ENCODE measurements around the gene NIF3L1.
A peak's percentile ranks its signal among the peaks of the same experiment; 100 is the strongest.

NIF3L1 gene

DNA sequence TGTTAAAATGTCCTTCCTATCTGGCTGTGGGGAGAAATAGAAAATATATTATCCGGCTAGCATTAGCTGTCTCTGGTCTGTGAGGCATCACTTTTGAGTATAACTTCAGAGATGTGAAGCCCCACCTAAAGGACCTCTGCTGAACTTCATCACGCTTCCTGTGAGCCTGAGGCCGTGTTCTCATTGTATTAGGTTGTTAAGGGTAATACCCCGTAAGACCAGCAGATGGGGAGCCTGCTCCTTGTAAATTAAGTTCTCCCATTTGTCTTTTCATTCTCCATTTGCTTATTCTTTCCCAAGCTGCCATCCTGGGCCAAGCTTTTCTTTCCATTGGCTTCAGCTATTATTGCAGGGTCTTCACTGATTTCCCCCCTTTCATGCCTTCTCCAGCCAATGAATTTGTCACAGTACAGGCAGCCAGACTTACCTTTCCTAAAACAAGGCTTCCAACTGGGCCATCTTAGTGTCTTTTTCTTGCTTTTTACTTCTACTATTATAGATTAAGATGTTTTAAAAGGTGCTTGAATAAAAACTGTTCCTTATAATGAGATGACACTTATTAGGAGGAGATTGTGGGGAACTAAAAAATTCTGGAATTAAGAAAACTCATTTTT, 12.4 kb downstream of the NIF3L1 start:
- no peak overlapping the region for H3K4me3 ChIP-seq
- H3K27ac ChIP-seq, result no peak overlapping the region
- H4K20me1 ChIP-seq, result no peaks in the 10 kb centered on the region
- H3K27me3 ChIP-seq, result no peaks in the 10 kb centered on the region
- TF ChIP-seq Cebpa-rat (IDR thresholded peaks at IDR 0.05), result no peak
- peaks cover 56 to 91% (median 71%) of the 10 kb centered on the region in 11 experiments for H3K36me3 ChIP-seq
- H3K9me3 ChIP-seq (replicated peaks in 1 of 11), result no peaks in the 10 kb centered on the region
- no peak overlapping the region for H3K9ac ChIP-seq
- H3K4me1 ChIP-seq, result peaks cover 0 to 12% (median 3%) of the 10 kb centered on the region in 10 experiments; a peak in 8 of 20 replicates
- no peak overlapping the region for H3K4me2 ChIP-seq

DNA sequence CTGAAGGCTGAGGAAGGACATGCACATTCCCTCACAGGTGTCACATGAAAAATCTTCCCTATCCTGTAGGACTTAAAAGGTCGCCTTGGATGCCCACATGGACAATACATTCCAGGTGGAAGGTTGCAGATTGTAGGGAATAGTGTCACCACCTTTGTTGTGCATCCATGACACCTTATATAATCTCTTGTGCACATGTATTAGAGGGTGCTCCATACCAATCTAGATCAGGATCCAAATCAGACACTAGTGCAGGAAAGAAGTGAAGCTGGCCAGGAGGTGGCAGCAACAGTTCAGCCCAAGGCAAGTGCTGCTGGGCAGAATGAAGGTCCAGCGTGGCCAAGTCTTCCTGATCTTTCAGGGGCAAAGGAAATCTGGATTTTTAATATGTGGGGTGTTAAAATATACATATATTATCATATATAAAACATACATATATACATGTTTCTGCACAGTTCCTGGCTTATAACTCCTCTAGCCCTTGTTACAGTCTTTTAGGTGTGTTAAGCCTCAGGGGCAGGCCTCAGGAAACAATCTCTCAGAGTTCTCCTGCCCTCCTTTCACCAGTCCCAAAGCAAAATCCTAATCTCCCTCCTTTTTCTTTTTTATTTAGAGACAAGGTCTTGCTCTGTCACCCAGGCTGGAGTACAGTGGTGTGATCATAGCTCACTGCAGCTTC, 16.6 kb downstream of the NIF3L1 start:
- Histone ChIP-seq H3K27ac (no peak overlapping the region), H3K4me2 (no peak overlapping the region), H3K9ac (peak overlapping the region in 3 of 11 experiments; percentile 1 to 17 (median 13); a peak in 1 of 22 replicates), H3K4me1 (peaks cover 0 to 12% (median 3%) of the 10 kb centered on the region in 10 experiments; a peak in 8 of 20 replicates), H3K9me3 (replicated peaks in 1 of 11) (no peaks in the 10 kb centered on the region), H3K36me3 (peaks cover 38 to 89% (median 58%) of the 10 kb centered on the region in 11 experiments), H4K20me1 (no peaks in the 10 kb centered on the region), H3K4me3 (no peak overlapping the region), H3K27me3 (no peaks in the 10 kb centered on the region)
- TF ChIP-seq Cebpa-rat (IDR thresholded peaks at IDR 0.05), result no peak

DNA sequence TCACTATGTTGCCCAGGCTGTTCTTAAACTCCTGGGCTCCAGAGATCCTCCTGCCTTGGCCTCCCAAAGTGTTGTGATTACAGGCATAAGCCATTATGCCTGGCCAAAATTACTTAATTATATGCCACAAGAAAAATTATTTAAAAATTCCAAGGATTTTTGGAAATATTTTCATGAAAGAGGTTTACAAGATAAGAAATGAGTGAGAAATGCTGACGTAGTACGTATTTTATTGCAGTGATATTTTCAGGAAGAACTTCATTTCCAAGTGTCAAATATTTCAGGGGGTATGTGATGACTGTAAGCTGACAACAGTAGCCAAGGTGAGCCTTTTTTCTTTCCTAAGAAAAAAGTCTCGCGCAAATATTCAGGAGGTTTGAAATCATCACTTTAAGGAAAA, 20.8 kb downstream of the NIF3L1 start:
- Histone ChIP-seq H3K9ac (no peak overlapping the region), H3K36me3 (peaks cover 60 to 98% (median 77%) of the 10 kb centered on the region in 11 experiments), H3K27ac (no peak overlapping the region), H3K4me1 (no peaks in the 10 kb centered on the region), H4K20me1 (no peaks in the 10 kb centered on the region), H3K4me3 (no peak overlapping the region), H3K4me2 (no peak overlapping the region), H3K9me3 (replicated peaks in 1 of 11) (no peaks in the 10 kb centered on the region), H3K27me3 (no peaks in the 10 kb centered on the region)
- no peak for TF ChIP-seq Cebpa-rat (IDR thresholded peaks at IDR 0.05)

DNA sequence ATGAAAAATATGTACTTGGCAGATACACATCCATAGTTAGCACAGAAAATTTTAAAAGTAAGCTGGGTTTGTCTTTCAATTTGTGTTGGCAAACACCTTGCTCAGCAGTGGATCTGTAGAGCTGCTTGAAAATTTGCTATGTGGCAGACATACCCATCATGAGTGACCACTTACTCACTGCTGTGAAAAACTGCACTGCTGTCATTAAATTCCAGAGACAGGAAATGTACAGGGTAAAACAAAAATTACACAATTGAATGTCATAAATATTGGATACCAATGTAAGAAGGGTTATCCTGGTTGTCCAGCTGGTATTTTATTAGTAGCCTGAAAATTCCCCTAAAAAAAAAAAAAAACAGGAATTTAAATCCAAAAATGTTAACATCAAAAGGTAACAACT, 24.5 kb downstream of the NIF3L1 start:
- H3K4me3 ChIP-seq, result no peak overlapping the region
- no peak for TF ChIP-seq Cebpa-rat (IDR thresholded peaks at IDR 0.05)
- H3K4me1 ChIP-seq, result no peaks in the 10 kb centered on the region
- no peaks in the 10 kb centered on the region for H3K27me3 ChIP-seq
- peak overlapping the region in 1 of 11 experiments; percentile 0; a peak in 1 of 22 replicates for H3K9ac ChIP-seq
- no peak overlapping the region for H3K4me2 ChIP-seq
- H3K36me3 ChIP-seq, result peaks cover 79 to 100% (median 97%) of the 10 kb centered on the region in 11 experiments
- no peaks in the 10 kb centered on the region for H4K20me1 ChIP-seq
- no peak overlapping the region for H3K27ac ChIP-seq
- no peaks in the 10 kb centered on the region for H3K9me3 ChIP-seq (replicated peaks in 1 of 11)

DNA sequence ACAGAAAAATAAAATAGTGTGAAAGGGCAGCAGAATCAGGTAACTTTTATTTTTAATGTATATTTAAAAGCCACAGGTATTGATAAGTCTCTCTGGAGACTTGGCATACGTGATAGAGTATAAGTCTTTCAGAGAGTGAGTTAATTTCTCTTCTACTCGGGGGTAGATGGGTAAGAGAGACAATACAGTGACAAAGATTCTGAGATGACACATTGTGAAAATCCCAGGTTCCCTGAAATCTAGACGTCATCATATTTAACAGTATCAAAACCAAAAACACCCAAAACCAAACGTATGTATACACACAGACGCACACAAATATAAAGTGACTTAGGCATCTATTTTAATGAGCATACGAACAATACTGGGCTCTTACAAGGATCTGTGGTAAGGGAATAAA, 33.3 kb downstream of the NIF3L1 start:
- Histone ChIP-seq H3K4me1 (no peaks in the 10 kb centered on the region), H3K36me3 (peaks cover 82 to 100% (median 95%) of the 10 kb centered on the region in 11 experiments), H4K20me1 (no peaks in the 10 kb centered on the region), H3K27me3 (no peaks in the 10 kb centered on the region), H3K4me3 (no peak overlapping the region), H3K9me3 (replicated peaks in 1 of 11) (no peaks in the 10 kb centered on the region), H3K27ac (no peak overlapping the region), H3K4me2 (no peak overlapping the region), H3K9ac (no peak overlapping the region)
- no peak for TF ChIP-seq Cebpa-rat (IDR thresholded peaks at IDR 0.05)

DNA sequence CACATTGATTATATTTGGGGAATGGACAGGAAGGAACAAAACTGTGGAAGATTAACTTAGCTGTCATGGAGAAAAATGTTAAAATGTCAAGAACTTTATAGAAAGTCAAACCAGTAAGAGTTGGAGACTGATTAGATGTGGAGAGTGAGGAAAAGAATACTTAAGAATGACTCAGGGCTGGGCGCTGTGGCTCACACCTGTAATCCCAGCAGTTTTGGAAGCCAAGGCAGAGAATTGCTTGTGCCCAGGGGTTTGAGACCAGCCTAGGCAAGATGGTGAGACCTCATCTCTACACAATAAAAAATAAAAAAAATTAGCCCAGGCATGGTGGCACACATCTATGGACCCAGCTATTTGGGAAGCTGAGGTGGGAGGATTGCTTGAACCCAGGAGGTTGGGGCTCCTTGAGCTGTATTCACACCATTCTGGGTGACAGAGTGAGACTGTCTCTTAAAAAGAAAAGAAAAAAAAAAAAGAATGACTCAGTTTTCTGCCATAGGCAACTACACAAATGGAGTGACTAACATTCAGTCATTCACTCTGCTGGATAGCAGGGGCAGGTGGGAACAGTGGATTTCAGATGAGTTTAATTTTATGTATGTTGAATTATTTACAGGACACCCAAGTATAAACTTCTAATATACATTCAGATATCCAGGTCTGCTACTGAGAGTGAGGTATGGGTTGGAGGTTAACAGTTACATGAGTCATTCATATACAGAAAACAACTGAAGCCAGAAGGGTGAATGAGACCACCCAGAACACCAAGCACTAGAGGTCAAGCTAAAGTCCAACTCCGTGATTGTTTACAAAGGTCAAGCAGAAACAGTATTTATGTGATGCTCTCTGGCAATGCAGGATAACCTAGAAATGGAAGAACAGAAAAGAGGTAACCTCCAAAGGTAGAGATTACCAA, 40.4 kb downstream of the NIF3L1 start:
- Histone ChIP-seq H3K27me3 (no peaks in the 10 kb centered on the region), H4K20me1 (no peaks in the 10 kb centered on the region), H3K4me3 (no peak overlapping the region), H3K9ac (no peak overlapping the region), H3K27ac (no peak overlapping the region), H3K36me3 (peaks cover 67 to 96% (median 83%) of the 10 kb centered on the region in 11 experiments), H3K9me3 (replicated peaks in 1 of 11) (no peaks in the 10 kb centered on the region), H3K4me2 (no peak overlapping the region), H3K4me1 (peaks cover 0 to 18% (median 0%) of the 10 kb centered on the region in 10 experiments; a peak in 3 of 20 replicates)
- TF ChIP-seq Cebpa-rat (IDR thresholded peaks at IDR 0.05), result no peak

DNA sequence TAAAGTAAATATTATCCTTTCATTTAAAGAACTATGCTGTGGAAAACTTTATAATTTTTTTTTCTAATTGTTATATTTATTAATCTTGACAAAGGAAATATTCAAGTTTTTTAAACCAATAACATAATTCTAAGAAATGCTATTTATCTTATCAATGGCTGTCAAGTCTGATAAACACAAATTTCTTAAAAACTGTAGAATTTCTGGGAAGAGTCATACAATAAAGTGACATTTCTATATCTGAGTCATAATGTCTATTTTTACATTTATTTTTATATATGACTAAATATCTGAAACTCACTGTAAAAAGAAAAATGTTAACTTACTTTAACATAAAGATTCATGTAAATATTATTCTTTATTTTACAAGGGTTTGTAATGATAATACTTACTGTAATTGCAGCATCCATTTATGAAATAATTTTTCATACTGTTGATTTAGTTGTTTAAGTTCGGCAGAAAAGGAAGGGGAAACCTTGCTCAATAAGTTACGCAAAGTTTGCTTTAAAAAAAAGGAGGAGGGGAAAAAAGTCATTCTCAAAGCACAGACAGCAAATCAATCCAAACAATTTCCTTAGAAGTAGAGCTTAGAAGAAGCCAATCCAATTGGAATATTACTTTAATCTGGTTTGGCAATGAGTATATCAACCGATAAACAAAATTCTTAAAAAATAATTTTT, 41.9 kb downstream of the NIF3L1 start:
- Histone ChIP-seq H3K4me1 (peaks cover 0 to 18% (median 0%) of the 10 kb centered on the region in 10 experiments; a peak in 3 of 20 replicates), H3K9ac (no peak overlapping the region), H3K9me3 (replicated peaks in 1 of 11) (no peaks in the 10 kb centered on the region), H3K4me2 (peak overlapping the region in 1 of 11 experiments; percentile 16; a peak in 1 of 22 replicates), H3K36me3 (peaks cover 68 to 96% (median 84%) of the 10 kb centered on the region in 11 experiments), H4K20me1 (no peaks in the 10 kb centered on the region), H3K27me3 (no peaks in the 10 kb centered on the region), H3K27ac (peak overlapping the region in 2 of 11 experiments; percentile 13 to 30; a peak in 1 of 22 replicates), H3K4me3 (no peak overlapping the region)
- TF ChIP-seq Cebpa-rat (IDR thresholded peaks at IDR 0.05), result no peak

DNA sequence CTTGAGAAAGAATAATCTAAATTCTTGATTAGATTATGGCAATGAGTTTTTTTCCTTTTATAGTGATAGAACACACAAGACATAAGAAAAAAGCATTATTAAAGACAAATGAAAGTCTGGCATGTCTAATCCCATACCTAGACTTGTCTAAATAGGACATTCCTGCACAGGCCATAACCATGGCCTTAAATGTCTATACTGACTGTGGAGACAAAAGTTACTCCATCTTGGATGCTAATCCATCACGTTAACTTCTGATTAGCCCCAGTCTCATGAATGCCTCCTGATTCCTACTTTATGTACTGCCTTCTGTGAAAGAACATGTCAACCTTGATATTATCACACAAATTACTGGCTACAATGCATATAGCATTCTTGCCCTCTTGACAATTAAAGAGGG, 50.7 kb downstream of the NIF3L1 start:
- peaks cover 0 to 5% (median 0%) of the 10 kb centered on the region in 10 experiments; a peak in 1 of 20 replicates for H3K4me1 ChIP-seq
- no peaks in the 10 kb centered on the region for H3K27me3 ChIP-seq
- no peak overlapping the region for H3K4me2 ChIP-seq
- no peak overlapping the region for H3K9ac ChIP-seq
- H3K27ac ChIP-seq, result no peak overlapping the region
- H3K9me3 ChIP-seq (replicated peaks in 1 of 11), result no peaks in the 10 kb centered on the region
- no peak for TF ChIP-seq Cebpa-rat (IDR thresholded peaks at IDR 0.05)
- no peaks in the 10 kb centered on the region for H4K20me1 ChIP-seq
- peaks cover 84 to 100% (median 99%) of the 10 kb centered on the region in 11 experiments for H3K36me3 ChIP-seq
- no peak overlapping the region for H3K4me3 ChIP-seq

Data from BLaER1 treated with 17β-estradiol and CSF1 and Interleukin-3, amounts not matched to agents 10 nM and 100 nM (cell line).